HepG2 (cell line): Measurements from ENCODE around the gene AKAP1. TPM values are rescaled to one million over a fixed set of nuclear protein-coding genes. Genes with fewer than 3 reads are reported as not detected.

Source experiments
- EEA1 ChIP-seq: sonication (generic); formaldehyde crosslinking; IDR thresholded peaks from 2 replicates; pipeline ENCODE4 v1.5.1; 2020; ENCODE audit warnings: mild to moderate bottlenecking, missing genetic modification reagents, borderline replicate concordance
- FOXP1 ChIP-seq, 2 experiments: fragments of 450-650 bp in 1 of 2; IDR thresholded peaks; 2 replicates each; pipeline ENCODE4 v1.6.1; 2017 to 2018; ENCODE audit warnings: antibody characterized with exemption in 1 of 2
- GTF3A ChIP-seq: sonication (generic); formaldehyde crosslinking; conservative IDR thresholded peaks from 2 replicates; pipeline ENCODE4 v1.4.0; 2020; ENCODE audit warnings: mild to moderate bottlenecking, missing genetic modification reagents
- HNF4A ChIP-seq: sonication (generic); formaldehyde crosslinking; IDR thresholded peaks from 2 replicates; pipeline ENCODE4 v1.4.0; 2020; ENCODE audit warnings: missing genetic modification reagents
- KDM3A ChIP-seq: IDR thresholded peaks from 2 replicates; pipeline ENCODE4 v1.6.1; 2018; ENCODE audit warnings: low read depth, missing compliant biosample characterization
- MYC ChIP-seq: sonication (generic); formaldehyde crosslinking; IDR thresholded peaks from 2 replicates; pipeline ENCODE4 v1.9.0; 2021; ENCODE audit warnings: missing genetic modification reagents, borderline replicate concordance
- MYNN ChIP-seq: sonication (generic); formaldehyde crosslinking; IDR thresholded peaks from 2 replicates; pipeline ENCODE4 v1.4.0; 2020; ENCODE audit warnings: mild to moderate bottlenecking, low read depth, missing genetic modification reagents
- NFE2L2 ChIP-seq: fragments of 150-350 bp; IDR thresholded peaks from 2 replicates; pipeline ENCODE4 v1.6.1; 2014; ENCODE audit warnings: low read length
- NFIB ChIP-seq: sonication (generic); formaldehyde crosslinking; IDR thresholded peaks from 2 replicates; pipeline ENCODE4 v1.9.0; 2021; ENCODE audit warnings: missing genetic modification reagents, mild to moderate bottlenecking, borderline replicate concordance
- POLR2AphosphoS5 ChIP-seq: IDR thresholded peaks from 2 replicates; pipeline ENCODE4 v1.6.1; 2012; ENCODE audit warnings: low read depth, low read length
- RBM22 ChIP-seq: fragments of 200-400 bp; formaldehyde crosslinking; optimal IDR thresholded peaks from 2 replicates; pipeline ENCODE3; 2017; ENCODE audit warnings: mild to moderate bottlenecking, low read length, moderate library complexity
- SIX1 ChIP-seq: sonication (generic); formaldehyde crosslinking; IDR thresholded peaks from 2 replicates; pipeline ENCODE4 v1.4.0; 2020; ENCODE audit warnings: missing genetic modification reagents, borderline replicate concordance
- SPEN ChIP-seq: sonication (generic); formaldehyde crosslinking; IDR thresholded peaks from 2 replicates; pipeline ENCODE4 v1.5.1; 2020; ENCODE audit warnings: low read depth, mild to moderate bottlenecking, missing genetic modification reagents
- TEAD2 ChIP-seq: sonication (generic); formaldehyde crosslinking; IDR thresholded peaks from 2 replicates; pipeline ENCODE4 v1.9.0; 2021; ENCODE audit warnings: missing genetic modification reagents
- ZC3H4 ChIP-seq: sonication (generic); formaldehyde crosslinking; IDR thresholded peaks from 2 replicates; pipeline ENCODE4 v1.4.0; 2020; ENCODE audit warnings: missing genetic modification reagents, borderline replicate concordance
- ZMYM2 ChIP-seq: sonication (generic); formaldehyde crosslinking; IDR thresholded peaks from 2 replicates; pipeline ENCODE4 v1.8.0; 2022; ENCODE audit warnings: mild to moderate bottlenecking, missing genetic modification reagents
- ZNF160 ChIP-seq: sonication (generic); formaldehyde crosslinking; IDR thresholded peaks from 2 replicates; pipeline ENCODE4 v1.8.0; 2022; ENCODE audit warnings: mild to moderate bottlenecking, inconsistent platforms, missing genetic modification reagents
- ZNF281 ChIP-seq: sonication (generic); formaldehyde crosslinking; IDR thresholded peaks from 2 replicates; pipeline ENCODE4 v1.4.0; 2020; ENCODE audit warnings: missing genetic modification reagents, borderline replicate concordance
- ZNF296 ChIP-seq: sonication (generic); formaldehyde crosslinking; conservative IDR thresholded peaks from 2 replicates; pipeline ENCODE4 v1.5.0; 2020; ENCODE audit warnings: mild to moderate bottlenecking, missing genetic modification reagents
- ZNF543 ChIP-seq: sonication (generic); formaldehyde crosslinking; IDR thresholded peaks from 2 replicates; pipeline ENCODE4 v1.4.0; 2020; ENCODE audit warnings: mild to moderate bottlenecking, missing genetic modification reagents
- ZNF572 ChIP-seq: sonication (generic); formaldehyde crosslinking; IDR thresholded peaks from 2 replicates; pipeline ENCODE4 v1.5.1; 2020; ENCODE audit warnings: mild to moderate bottlenecking, missing genetic modification reagents
- ZNF580 ChIP-seq: IDR thresholded peaks from 2 replicates; pipeline ENCODE4 v1.6.1; 2016; ENCODE audit warnings: low read depth, borderline replicate concordance
- ZSCAN29 ChIP-seq: sonication (generic); formaldehyde crosslinking; conservative IDR thresholded peaks from 2 replicates; pipeline ENCODE4 v1.4.0; 2020; ENCODE audit warnings: mild to moderate bottlenecking, missing genetic modification reagents
- polyA plus RNA-seq, 8 experiments: library from polyadenylated mRNA; depleted of rRNA in 3 of 8; stranded (reverse) in 7 of 8; unstranded in 1 of 8; fragments of >200 nt; fragmentation: Illumina TruSeq in 4 of 8; extraction: Trizol in 4 of 8; gene quantifications; 2 replicates each; pipeline versions ENCODE4 v1.2.1 to v1.2.3, GENCODE V29; 2011 to 2016; ENCODE audit warnings: low read depth in 4 of 8, missing spikeins in 1 of 8, mixed read lengths in 1 of 8; ENCODE audit not compliant: insufficient read depth in 1 of 8
- total RNA-seq, 5 experiments: library from RNA; depleted of rRNA; stranded (reverse); fragments of >200 nt; fragmentation: Illumina TruSeq; extraction: Trizol; gene quantifications; 2 replicates each; pipeline ENCODE4 v1.2.3, GENCODE V29; 2016; ENCODE audit warnings: low read depth in 1 of 5
- TF ChIP-seq, protein P1 (sequence below): sonication (generic); formaldehyde crosslinking; IDR thresholded peaks from 2 replicates; pipeline ENCODE4 v1.5.1; 2020; ENCODE audit warnings: mild to moderate bottlenecking, missing genetic modification reagents, moderate library complexity

The AKAP1 gene
- total and polyA plus RNA-seq, 2 of the 13 experiments (the other 11 are each of a cell fraction or from before 2014, with no cell fraction given), result 101 to 131 TPM

DNA sequence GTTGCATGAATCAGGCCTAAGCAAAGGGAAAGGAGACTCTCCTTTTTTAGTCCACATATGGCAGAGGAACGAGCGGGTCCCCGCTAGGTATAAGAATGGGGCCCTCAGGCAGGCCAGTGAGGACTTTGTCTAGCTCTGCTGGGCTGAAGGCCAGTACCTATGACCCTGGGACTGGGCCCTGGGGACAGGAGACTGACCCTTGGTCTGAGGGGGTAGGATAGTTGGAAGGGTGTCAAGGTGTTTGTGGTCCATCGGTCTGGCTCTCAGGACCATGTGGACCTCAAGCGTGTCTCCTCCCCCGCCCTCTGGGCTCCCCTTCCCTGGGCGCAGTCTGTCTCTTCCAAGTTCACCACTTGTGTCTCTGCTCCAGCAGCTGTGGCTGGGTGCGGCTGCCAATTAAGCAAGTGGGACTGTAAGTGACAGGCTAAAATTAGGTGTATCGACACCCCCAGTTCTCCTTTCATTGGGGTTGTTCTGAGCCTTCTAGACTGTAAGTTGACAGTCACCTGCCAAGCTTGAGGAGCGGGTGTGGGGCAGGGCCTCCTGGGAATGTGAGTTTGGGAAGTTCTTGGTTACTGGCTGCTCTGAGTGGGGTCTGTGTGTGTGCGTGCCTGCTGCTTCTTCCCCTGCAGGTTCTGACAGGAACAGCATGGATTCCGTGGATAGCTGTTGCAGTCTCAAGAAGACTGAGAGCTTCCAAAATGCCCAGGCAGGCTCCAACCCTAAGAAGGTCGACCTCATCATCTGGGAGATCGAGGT, 24.5 kb downstream of the AKAP1 start (continued):
- TF ChIP-seq, protein P1, sequence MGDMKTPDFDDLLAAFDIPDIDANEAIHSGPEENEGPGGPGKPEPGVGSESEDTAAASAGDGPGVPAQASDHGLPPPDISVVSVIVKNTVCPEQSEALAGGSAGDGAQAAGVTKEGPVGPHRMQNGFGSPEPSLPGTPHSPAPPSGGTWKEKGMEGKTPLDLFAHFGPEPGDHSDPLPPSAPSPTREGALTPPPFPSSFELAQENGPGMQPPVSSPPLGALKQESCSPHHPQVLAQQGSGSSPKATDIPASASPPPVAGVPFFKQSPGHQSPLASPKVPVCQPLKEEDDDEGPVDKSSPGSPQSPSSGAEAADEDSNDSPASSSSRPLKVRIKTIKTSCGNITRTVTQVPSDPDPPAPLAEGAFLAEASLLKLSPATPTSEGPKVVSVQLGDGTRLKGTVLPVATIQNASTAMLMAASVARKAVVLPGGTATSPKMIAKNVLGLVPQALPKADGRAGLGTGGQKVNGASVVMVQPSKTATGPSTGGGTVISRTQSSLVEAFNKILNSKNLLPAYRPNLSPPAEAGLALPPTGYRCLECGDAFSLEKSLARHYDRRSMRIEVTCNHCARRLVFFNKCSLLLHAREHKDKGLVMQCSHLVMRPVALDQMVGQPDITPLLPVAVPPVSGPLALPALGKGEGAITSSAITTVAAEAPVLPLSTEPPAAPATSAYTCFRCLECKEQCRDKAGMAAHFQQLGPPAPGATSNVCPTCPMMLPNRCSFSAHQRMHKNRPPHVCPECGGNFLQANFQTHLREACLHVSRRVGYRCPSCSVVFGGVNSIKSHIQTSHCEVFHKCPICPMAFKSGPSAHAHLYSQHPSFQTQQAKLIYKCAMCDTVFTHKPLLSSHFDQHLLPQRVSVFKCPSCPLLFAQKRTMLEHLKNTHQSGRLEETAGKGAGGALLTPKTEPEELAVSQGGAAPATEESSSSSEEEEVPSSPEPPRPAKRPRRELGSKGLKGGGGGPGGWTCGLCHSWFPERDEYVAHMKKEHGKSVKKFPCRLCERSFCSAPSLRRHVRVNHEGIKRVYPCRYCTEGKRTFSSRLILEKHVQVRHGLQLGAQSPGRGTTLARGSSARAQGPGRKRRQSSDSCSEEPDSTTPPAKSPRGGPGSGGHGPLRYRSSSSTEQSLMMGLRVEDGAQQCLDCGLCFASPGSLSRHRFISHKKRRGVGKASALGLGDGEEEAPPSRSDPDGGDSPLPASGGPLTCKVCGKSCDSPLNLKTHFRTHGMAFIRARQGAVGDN, result peak; percentile 62
- no peak for TF ChIP-seq FOXP1 (IDR thresholded peaks at IDR 0.05)
- TF ChIP-seq FOXP1 (CRISPR knock-in tag; IDR thresholded peaks at IDR 0.05), result no peak
- no peak for TF ChIP-seq ZNF543 (CRISPR knock-in tag)
- no peak for TF ChIP-seq NFE2L2
- no peak for TF ChIP-seq MYNN (CRISPR knock-in tag)
- TF ChIP-seq NFIB (CRISPR knock-in tag), result no peak
- TF ChIP-seq ZNF296 (CRISPR knock-in tag), result no peak
- TF ChIP-seq GTF3A (CRISPR knock-in tag), result 0 out of 2 replicates have a peak, but pooled peaks have one; percentile 26
- TF ChIP-seq MYC (CRISPR knock-in tag), result peak; percentile 17; the same call in 1 of the 2 replicates
- TF ChIP-seq ZNF580 (CRISPR knock-in tag), result no peak
- TF ChIP-seq ZSCAN29 (CRISPR knock-in tag), result no peak
- peak; percentile 85 for TF ChIP-seq HNF4A (CRISPR knock-in tag)
- TF ChIP-seq TEAD2 (CRISPR knock-in tag), result no peak
- TF ChIP-seq POLR2AphosphoS5, result 0 out of 2 replicates have a peak, but pooled peaks have one; percentile 4
- no peak for TF ChIP-seq EEA1
- no peak for TF ChIP-seq KDM3A (CRISPR knock-in tag)
- TF ChIP-seq ZNF160 (CRISPR knock-in tag), result no peak
- TF ChIP-seq SPEN, result no peak
- TF ChIP-seq ZC3H4 (CRISPR knock-in tag), result no peak
- peak; percentile 23; the same call in 1 of the 2 replicates for TF ChIP-seq ZNF281 (CRISPR knock-in tag)
- TF ChIP-seq ZNF572, result no peak
- no peak for TF ChIP-seq RBM22
- TF ChIP-seq SIX1, result no peak
- 0 out of 2 replicates have a peak, but pooled peaks have one; percentile 10 for TF ChIP-seq ZMYM2
